ENCODE results near the gene ZNF277. TPM values are rescaled to one million over a fixed set of nuclear protein-coding genes. Genes with fewer than 3 reads are reported as not detected.

Gene ZNF277
- total RNA-seq, 1 experiment from 2014 or later = 21.3 TPM

- BruUV-seq (replicated peaks) = no TSS peak
- Histone ChIP-seq H3K36me3 (ENCODE audit: control insufficient read depth in 1 of 2, insufficient read depth in 2 of 2, low read length in 2 of 2) (no peaks in the 10 kb centered on the region), H3K9ac (ENCODE audit: low read length) (no peak overlapping the region), H2AFZ (ENCODE audit: low read depth, low read length, poor library complexity, severe bottlenecking) (no peak overlapping the region), H3K27ac (ENCODE audit: low read depth, low read length) (no peak overlapping the region), H3K27me3 (ENCODE audit: insufficient read depth, low read length) (no peaks in the 10 kb centered on the region), H3K9me3 (ENCODE audit: control insufficient read depth in 1 of 2, insufficient read depth in 1 of 2, low read depth in 1 of 2, low read length in 2 of 2) (no peaks in the 10 kb centered on the region), H3K4me1 (ENCODE audit: control insufficient read depth in 1 of 2, insufficient read depth in 2 of 2, low read length in 2 of 2) (no peaks in the 10 kb centered on the region), H4K20me1 (ENCODE audit: insufficient read depth) (no peaks in the 10 kb centered on the region), H3K4me2 (ENCODE audit: low read length) (no peak overlapping the region), H3K9me2 (ENCODE audit: insufficient read depth) (no peaks in the 10 kb centered on the region), H3K79me2 (ENCODE audit: insufficient read depth, low read length) (no peaks in the 10 kb centered on the region), H3K4me3 (replicated peaks in 1 of 2; ENCODE audit: low read depth in 1 of 2, low read length in 2 of 2) (no peak overlapping the region)
- ChIA-PET RAD21 (ENCODE audit: low non-redundant PET in 1 of 2, low total read pairs in 2 of 2, uncharacterized antibody in 2 of 2, unreplicated experiment in 2 of 2) (no interaction called here), POLR2A (no interaction called here), CTCF (no interaction called here)
- DNase-seq (ENCODE audit: low read depth, low spot score) (no peak), ATAC-seq (no peak)
- intact Hi-C loops (cut with micrococcal nuclease) = no loop called here
- no peak for TF ChIP-seq YY1 (IDR thresholded peaks at IDR 0.05; ENCODE audit: extremely low read depth, insufficient replicate concordance, low read depth, low read length)
- TF ChIP-seq TCF7L2 (IDR thresholded peaks at IDR 0.05; ENCODE audit: borderline replicate concordance, extremely low read depth, insufficient read depth, insufficient read length) = no peak
- no peak for TF ChIP-seq SIN3A (IDR thresholded peaks at IDR 0.05; ENCODE audit: low read depth)
- no peak for TF ChIP-seq CBX3 (IDR thresholded peaks at IDR 0.05; ENCODE audit: low read depth)
- no peak for TF ChIP-seq ZFX (IDR thresholded peaks at IDR 0.05)
- TF ChIP-seq SRF (IDR thresholded peaks at IDR 0.05; ENCODE audit: low read depth) = no peak
- no peak for TF ChIP-seq ZBTB33 (IDR thresholded peaks at IDR 0.05; ENCODE audit: extremely low read depth, insufficient replicate concordance, low read length)
- no peak for TF ChIP-seq EGR1 (IDR thresholded peaks at IDR 0.05; ENCODE audit: low read depth)
- TF ChIP-seq MAX (IDR thresholded peaks at IDR 0.05) = no peak
- no peak for TF ChIP-seq POLR2AphosphoS5 (IDR thresholded peaks at IDR 0.05; ENCODE audit: low read depth, low read length)
- no peak for TF ChIP-seq CTCF (IDR thresholded peaks at IDR 0.05 in 2 of 3, conservative IDR thresholded peaks at IDR 0.05 in 1 of 3; ENCODE audit: borderline replicate concordance in 1 of 3, insufficient read depth in 1 of 3, low read depth in 2 of 3, low read length in 2 of 3)
- no peak for TF ChIP-seq SP1 (IDR thresholded peaks at IDR 0.05; ENCODE audit: low read depth)
- TF ChIP-seq JUND (IDR thresholded peaks at IDR 0.05) = no peak
- TF ChIP-seq EZH2 (IDR thresholded peaks at IDR 0.05) = no peak
These were observed 92.1 kb downstream of the ZNF277 start for GRCh38 chr7:112298543-112299100.

Data from HCT116 (cell line).